ENCODE data around the gene UNC45B.

- TF ChIP-seq CTCF (IDR thresholded peaks at IDR 0.05 in 2 of 3, conservative IDR thresholded peaks at IDR 0.05 in 1 of 3; ENCODE audit: borderline replicate concordance in 1 of 3, insufficient read depth in 1 of 3, low read depth in 2 of 3, low read length in 2 of 3) (no peak), EGR1 (IDR thresholded peaks at IDR 0.05; ENCODE audit: low read depth) (no peak), CEBPB (IDR thresholded peaks at IDR 0.05; ENCODE audit: low read depth) (no peak), FOSL1 (IDR thresholded peaks at IDR 0.05; ENCODE audit: low read depth) (no peak), SIN3A (IDR thresholded peaks at IDR 0.05; ENCODE audit: low read depth) (no peak), ZBTB33 (IDR thresholded peaks at IDR 0.05; ENCODE audit: extremely low read depth, insufficient replicate concordance, low read length) (no peak), RAD21 (IDR thresholded peaks at IDR 0.05; ENCODE audit: low read depth) (no peak)
Observed at GRCh38 chr17:35175638-35176415, 28.2 kb downstream of the UNC45B start.
